OCI-LY7 (cell line): Measurements from ENCODE around the gene COL25A1.
"Not testable (repeated sequence)": the region's sequence is repeated elsewhere in the genome, so short reads cannot be mapped to it uniquely, and the experiment has no call there.

Source experiments
- EZH2phosphoT487 ChIP-seq: fragments of 200-600 bp; sonication (generic); IDR thresholded peaks from 2 replicates; pipeline ENCODE4 v1.6.1; 2018; ENCODE audit warnings: low read depth, borderline replicate concordance, mild to moderate bottlenecking, mixed run types, antibody characterized with exemption, low read length, moderate library complexity, mixed read lengths
- TF ChIP-seq, protein P1 (sequence below): fragments of 200-600 bp; sonication (generic); conservative IDR thresholded peaks from 2 replicates; pipeline ENCODE4 v1.5.1; 2014; ENCODE audit warnings: mild to moderate bottlenecking, antibody characterized with exemption, low read length, moderate library complexity, mixed read lengths

DNA sequence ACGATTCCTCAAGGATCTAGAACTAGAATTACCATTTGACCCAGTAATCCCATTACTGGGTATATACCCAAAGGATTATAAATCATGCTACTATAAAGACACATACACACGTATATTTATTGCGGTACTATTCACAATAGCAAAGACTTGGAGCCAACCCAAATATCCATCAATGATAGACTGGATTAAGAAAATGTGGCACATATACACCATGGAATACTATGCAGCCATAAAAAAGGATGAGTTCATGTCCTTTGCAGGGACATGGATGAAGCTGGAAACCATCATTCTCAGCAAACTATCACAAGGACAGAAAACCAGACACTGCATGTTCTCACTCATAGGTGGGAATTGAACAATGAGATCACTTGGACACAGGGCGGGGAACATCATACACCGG lies 368.5 kb downstream of the COL25A1 start:
- TF ChIP-seq, protein P1, sequence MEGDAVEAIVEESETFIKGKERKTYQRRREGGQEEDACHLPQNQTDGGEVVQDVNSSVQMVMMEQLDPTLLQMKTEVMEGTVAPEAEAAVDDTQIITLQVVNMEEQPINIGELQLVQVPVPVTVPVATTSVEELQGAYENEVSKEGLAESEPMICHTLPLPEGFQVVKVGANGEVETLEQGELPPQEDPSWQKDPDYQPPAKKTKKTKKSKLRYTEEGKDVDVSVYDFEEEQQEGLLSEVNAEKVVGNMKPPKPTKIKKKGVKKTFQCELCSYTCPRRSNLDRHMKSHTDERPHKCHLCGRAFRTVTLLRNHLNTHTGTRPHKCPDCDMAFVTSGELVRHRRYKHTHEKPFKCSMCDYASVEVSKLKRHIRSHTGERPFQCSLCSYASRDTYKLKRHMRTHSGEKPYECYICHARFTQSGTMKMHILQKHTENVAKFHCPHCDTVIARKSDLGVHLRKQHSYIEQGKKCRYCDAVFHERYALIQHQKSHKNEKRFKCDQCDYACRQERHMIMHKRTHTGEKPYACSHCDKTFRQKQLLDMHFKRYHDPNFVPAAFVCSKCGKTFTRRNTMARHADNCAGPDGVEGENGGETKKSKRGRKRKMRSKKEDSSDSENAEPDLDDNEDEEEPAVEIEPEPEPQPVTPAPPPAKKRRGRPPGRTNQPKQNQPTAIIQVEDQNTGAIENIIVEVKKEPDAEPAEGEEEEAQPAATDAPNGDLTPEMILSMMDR: not testable (repeated sequence)
- TF ChIP-seq EZH2phosphoT487: not testable (repeated sequence)
